Omental fat pad (tissue), 4 donors: Measurements from ENCODE around the gene COL17A1. TPM values are rescaled to one million over a fixed set of nuclear protein-coding genes. Genes with fewer than 3 reads are reported as not detected.
A peak's percentile ranks its signal among the peaks of the same experiment; 100 is the strongest.

ENCODE experiments used
- ATAC-seq: fragments of 150-250 bp; one replicate; pipeline ENCODE4 v1.9.1; 2016; ENCODE audit warnings: mild to moderate bottlenecking, moderate library complexity; ENCODE audit not compliant: low FRiP score
- DNase-seq: peaks from one replicate; pipeline ENCODE4 v3.0.0-alpha.2; 2019; ENCODE audit warnings: low spot score
- CTCF ChIP-seq, 3 donors: fragments of 450-650 bp; IDR thresholded peaks; one replicate each; pipeline ENCODE4 v1.5.1; 2016 to 2017; ENCODE audit warnings: antibody characterized with exemption in 3 of 3, mild to moderate bottlenecking in 3 of 3, moderate library complexity in 2 of 3
- total RNA-seq, 4 donors: library from RNA; depleted of rRNA; stranded (reverse); fragments of >200 nt; gene quantifications; one replicate each; pipeline ENCODE4 v1.1.0, GENCODE V29; 2016

Gene COL17A1
- total RNA-seq, 4 donors from 2014 or later: 0.13 to 2.2 (median 1.2) TPM

GRCh38 chr10:104057717-104058116, 28.0 kb downstream of the COL17A1 start:
- DNase-seq (no peak), ATAC-seq (no peak)
- no peak for TF ChIP-seq CTCF (IDR thresholded peaks at IDR 0.05)

- ATAC-seq (no peak), DNase-seq (no peak)
- TF ChIP-seq CTCF (IDR thresholded peaks at IDR 0.05): no peak
Measured at GRCh38 chr10:104056619-104057273, 28.9 kb downstream of the COL17A1 start.

GRCh38 chr10:104054430-104054829, 31.2 kb downstream of the COL17A1 start:
- ATAC-seq (peak; percentile 48), DNase-seq (no peak)
- no peak for TF ChIP-seq CTCF (IDR thresholded peaks at IDR 0.05)

GRCh38 chr10:104053201-104053600, 32.5 kb downstream of the COL17A1 start:
- ATAC-seq: no peak
- TF ChIP-seq CTCF (IDR thresholded peaks at IDR 0.05): no peak
- DNase-seq: no peak

- no peak for DNase-seq
- no peak for ATAC-seq
Measured at GRCh38 chr10:104052431-104052830, 33.2 kb downstream of the COL17A1 start.

GRCh38 chr10:104049504-104050250, 36.0 kb downstream of the COL17A1 start:
- peak; percentile 63 for ATAC-seq
- TF ChIP-seq CTCF (IDR thresholded peaks at IDR 0.05): no peak
- DNase-seq: no peak

More at GRCh38 chr10:104052431-104052830, 33.2 kb downstream of the COL17A1 start:
- no peak for TF ChIP-seq CTCF (IDR thresholded peaks at IDR 0.05)

GRCh38 chr10:104046651-104047050, 39.0 kb downstream of the COL17A1 start:
- ATAC-seq (no peak), DNase-seq (no peak)
- TF ChIP-seq CTCF (IDR thresholded peaks at IDR 0.05): no peak
